Large intestine (tissue), 3 donors: ENCODE measurements around the gene LASP1NB.

Experiments used
- DNase-seq, 2 donors: peaks; one replicate each; pipeline versions ENCODE4 v3.0.0 to v3.0.0-alpha.2; 2013
- H3K27ac ChIP-seq: one replicate; pipeline ENCODE4 v1.5.1; 2013; ENCODE audit warnings: low read length
- H3K27me3 ChIP-seq: 2 replicates; pipeline ENCODE4 v1.6.1; 2013; ENCODE audit warnings: low read length; ENCODE audit not compliant: control insufficient read depth, insufficient read depth
- H3K36me3 ChIP-seq: 2 replicates; pipeline ENCODE4 v1.6.1; 2013; ENCODE audit warnings: low read length; ENCODE audit not compliant: control insufficient read depth, insufficient read depth
- H3K4me1 ChIP-seq: one replicate; pipeline ENCODE4 v1.6.1; 2013; ENCODE audit warnings: low read length; ENCODE audit not compliant: control insufficient read depth, insufficient read depth
- H3K4me3 ChIP-seq: one replicate; pipeline ENCODE4 v1.5.1; 2013; ENCODE audit warnings: low read length
- H3K9me3 ChIP-seq: one replicate; pipeline ENCODE4 v1.6.1; 2013; ENCODE audit warnings: mild to moderate bottlenecking, low read depth, low read length, moderate library complexity; ENCODE audit not compliant: control insufficient read depth
- WGBS: methylation state at CpG from one replicate; pipeline ENCODE4 v1.1.5; 2013; ENCODE audit warnings: low lambda C conversion rate; ENCODE audit not compliant: insufficient coverage; 5-methylcytosine and 5-hydroxymethylcytosine counted together

The LASP1NB gene

GRCh38 chr17:38897176-38897575 lies 28.2 kb upstream of the LASP1NB start:
- DNase-seq, result peak in 1 of 2 donors; percentile 72
- peaks cover 84% of the 10 kb centered on the region for H3K36me3 ChIP-seq
- H3K27ac ChIP-seq, result peak overlapping the region; percentile 94
- no CpG with 5 or more reads among the region's 6 CpGs for WGBS
- H3K4me3 ChIP-seq, result no peak overlapping the region
- peaks cover 53% of the 10 kb centered on the region for H3K4me1 ChIP-seq
- no peaks in the 10 kb centered on the region for H3K27me3 ChIP-seq
- no peaks in the 10 kb centered on the region for H3K9me3 ChIP-seq

GRCh38 chr17:38897671-38898290 lies 27.6 kb upstream of the LASP1NB start:
- Histone ChIP-seq H3K36me3 (peaks cover 82% of the 10 kb centered on the region), H3K9me3 (no peaks in the 10 kb centered on the region), H3K27ac (peak overlapping the region; percentile 94), H3K4me1 (peaks cover 50% of the 10 kb centered on the region), H3K4me3 (no peak overlapping the region), H3K27me3 (no peaks in the 10 kb centered on the region)
- DNase-seq, result no peak
- no CpG with 5 or more reads among the region's 12 CpGs for WGBS

- Histone ChIP-seq H3K4me1 (peaks cover 47% of the 10 kb centered on the region), H3K9me3 (no peaks in the 10 kb centered on the region), H3K36me3 (peaks cover 82% of the 10 kb centered on the region), H3K27me3 (no peaks in the 10 kb centered on the region), H3K27ac (peak overlapping the region; percentile 94), H3K4me3 (no peak overlapping the region)
- peak; percentile 87 to 96 for DNase-seq
- no CpG with 5 or more reads among the region's 9 CpGs for WGBS
Observed at GRCh38 chr17:38898291-38898679, 27.1 kb upstream of the LASP1NB start.

GRCh38 chr17:38898812-38899348 lies 26.5 kb upstream of the LASP1NB start:
- Histone ChIP-seq H3K27me3 (no peaks in the 10 kb centered on the region), H3K9me3 (no peaks in the 10 kb centered on the region), H3K4me1 (peaks cover 47% of the 10 kb centered on the region), H3K27ac (peak overlapping the region; percentile 94), H3K4me3 (no peak overlapping the region), H3K36me3 (peaks cover 81% of the 10 kb centered on the region)
- peak; percentile 87 to 92 for DNase-seq
- WGBS, result no CpG with 5 or more reads among the region's 11 CpGs

GRCh38 chr17:38899421-38899820 lies 26.0 kb upstream of the LASP1NB start:
- Histone ChIP-seq H3K4me1 (peaks cover 47% of the 10 kb centered on the region), H3K27me3 (no peaks in the 10 kb centered on the region), H3K9me3 (no peaks in the 10 kb centered on the region), H3K4me3 (no peak overlapping the region), H3K27ac (peak overlapping the region; percentile 94), H3K36me3 (peaks cover 81% of the 10 kb centered on the region)
- WGBS, result no CpG with 5 or more reads among the region's 5 CpGs
- no peak for DNase-seq

GRCh38 chr17:38900978-38901656 lies 24.3 kb upstream of the LASP1NB start:
- no peaks in the 10 kb centered on the region for H3K27me3 ChIP-seq
- H3K9me3 ChIP-seq, result no peaks in the 10 kb centered on the region
- WGBS, result no CpG with 5 or more reads among the region's 10 CpGs
- peak overlapping the region; percentile 13 for H3K27ac ChIP-seq
- DNase-seq, result no peak
- peaks cover 43% of the 10 kb centered on the region for H3K4me1 ChIP-seq
- peaks cover 80% of the 10 kb centered on the region for H3K36me3 ChIP-seq
- H3K4me3 ChIP-seq, result no peak overlapping the region

- WGBS, result no CpG with 5 or more reads among the region's 6 CpGs
- H3K36me3 ChIP-seq, result peaks cover 84% of the 10 kb centered on the region
- H3K9me3 ChIP-seq, result no peaks in the 10 kb centered on the region
- H3K4me1 ChIP-seq, result peaks cover 22% of the 10 kb centered on the region
- no peak overlapping the region for H3K27ac ChIP-seq
- no peak for DNase-seq
- no peak overlapping the region for H3K4me3 ChIP-seq
- H3K27me3 ChIP-seq, result no peaks in the 10 kb centered on the region
Observed at GRCh38 chr17:38903404-38903803, 22.0 kb upstream of the LASP1NB start.

- H3K27ac ChIP-seq, result no peak overlapping the region
- peaks cover 9% of the 10 kb centered on the region for H3K4me1 ChIP-seq
- H3K36me3 ChIP-seq, result peaks cover 81% of the 10 kb centered on the region
- H3K4me3 ChIP-seq, result no peak overlapping the region
- WGBS, result no CpG with 5 or more reads among the region's 3 CpGs
- no peak for DNase-seq
- no peaks in the 10 kb centered on the region for H3K27me3 ChIP-seq
- H3K9me3 ChIP-seq, result no peaks in the 10 kb centered on the region
Observed at GRCh38 chr17:38904892-38905291, 20.5 kb upstream of the LASP1NB start.

- Histone ChIP-seq H3K9me3 (no peaks in the 10 kb centered on the region), H3K27ac (no peak overlapping the region), H3K4me3 (no peak overlapping the region), H3K36me3 (peaks cover 82% of the 10 kb centered on the region), H3K27me3 (no peaks in the 10 kb centered on the region), H3K4me1 (peaks cover 13% of the 10 kb centered on the region)
- DNase-seq, result no peak
- WGBS, result no CpG with 5 or more reads among the region's 10 CpGs
Observed at GRCh38 chr17:38905375-38905774, 20.0 kb upstream of the LASP1NB start.

- H3K27ac ChIP-seq, result no peak overlapping the region
- H3K9me3 ChIP-seq, result no peaks in the 10 kb centered on the region
- no peak for DNase-seq
- 100% methylated on average over 2 of the region's 7 CpGs for WGBS
- H3K36me3 ChIP-seq, result peaks cover 85% of the 10 kb centered on the region
- no peaks in the 10 kb centered on the region for H3K27me3 ChIP-seq
- no peak overlapping the region for H3K4me3 ChIP-seq
- H3K4me1 ChIP-seq, result peaks cover 8% of the 10 kb centered on the region
Observed at GRCh38 chr17:38906460-38907228, 18.8 kb upstream of the LASP1NB start.
